GM10248 (cell line): ENCODE measurements around the gene NEUROD6.

Source experiments
- CTCF ChIA-PET: fragments of 300-600 bp; sonication (Branson Sonifier 250); formaldehyde crosslinking; extraction: SDS; loops from one replicate; lab custom pipeline; 2021; ENCODE audit warnings: antibody characterized with exemption; lab: Yijun Ruan, JAX
- POLR2A ChIA-PET: fragments of 350-650 bp; sonication (Branson Sonifier 250); formaldehyde crosslinking; extraction: SDS; loops from one replicate; lab custom pipeline; 2020; ENCODE audit warnings: antibody characterized with exemption; lab: Yijun Ruan, JAX
- DNase-seq: peaks from one replicate; pipeline ENCODE4 v3.0.0; 2012; ENCODE audit errors: extremely low spot score
- TF ChIP-seq, protein P1 (sequence below): IDR thresholded peaks from 2 replicates; pipeline ENCODE4 v1.5.1; 2012; ENCODE audit warnings: mild to moderate bottlenecking, low read depth; ENCODE audit errors: extremely low read depth, missing control alignments, control extremely low read depth

Gene NEUROD6

DNA sequence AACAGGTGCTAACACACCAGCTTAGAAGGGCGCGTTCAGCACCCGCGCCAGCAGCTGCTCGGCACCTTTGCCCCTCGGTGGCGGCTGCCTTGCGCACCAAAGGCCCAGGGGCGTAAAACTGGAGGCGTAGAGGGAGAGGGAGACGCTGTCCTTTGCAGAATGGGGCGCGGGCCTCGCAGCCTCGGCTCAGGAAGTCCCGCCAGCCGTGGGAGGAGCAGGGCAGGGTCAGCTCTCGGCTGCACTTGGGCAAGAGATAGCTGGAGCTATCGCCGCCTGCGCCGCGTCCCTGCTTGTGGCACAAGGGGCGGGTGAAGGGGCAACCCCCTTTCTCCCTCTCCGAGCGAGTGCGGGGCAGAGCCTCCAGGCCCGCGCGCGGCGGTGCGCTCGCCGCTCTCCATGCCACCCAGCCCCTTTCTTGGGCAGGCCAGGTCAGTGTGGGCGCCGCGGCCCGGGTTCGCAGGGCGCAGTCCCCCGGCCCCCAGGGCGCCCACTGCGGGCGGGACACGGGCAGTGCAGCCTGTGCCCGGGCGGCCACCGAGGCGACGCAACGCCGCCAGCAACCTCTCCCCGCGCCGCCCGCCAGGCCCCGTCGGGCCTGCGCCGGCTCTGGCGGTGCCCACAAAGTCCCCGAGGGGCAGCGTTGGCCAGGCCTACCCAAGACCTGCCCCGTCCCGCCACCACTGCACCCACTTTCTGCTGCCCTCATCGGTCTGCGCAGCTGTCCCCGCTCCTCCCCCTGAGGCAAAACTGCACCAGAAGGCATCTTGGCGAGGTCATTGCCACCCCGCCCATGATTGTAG lies 4.1 kb downstream of the NEUROD6 start:
- ChIA-PET POLR2A (no interaction called here), CTCF (interaction anchor here (1.1 kb wide), 1 partner anchor 12 kb away, joined by 3 read pairs; no protein-coding TSS in a partner anchor)
- TF ChIP-seq, protein P1, sequence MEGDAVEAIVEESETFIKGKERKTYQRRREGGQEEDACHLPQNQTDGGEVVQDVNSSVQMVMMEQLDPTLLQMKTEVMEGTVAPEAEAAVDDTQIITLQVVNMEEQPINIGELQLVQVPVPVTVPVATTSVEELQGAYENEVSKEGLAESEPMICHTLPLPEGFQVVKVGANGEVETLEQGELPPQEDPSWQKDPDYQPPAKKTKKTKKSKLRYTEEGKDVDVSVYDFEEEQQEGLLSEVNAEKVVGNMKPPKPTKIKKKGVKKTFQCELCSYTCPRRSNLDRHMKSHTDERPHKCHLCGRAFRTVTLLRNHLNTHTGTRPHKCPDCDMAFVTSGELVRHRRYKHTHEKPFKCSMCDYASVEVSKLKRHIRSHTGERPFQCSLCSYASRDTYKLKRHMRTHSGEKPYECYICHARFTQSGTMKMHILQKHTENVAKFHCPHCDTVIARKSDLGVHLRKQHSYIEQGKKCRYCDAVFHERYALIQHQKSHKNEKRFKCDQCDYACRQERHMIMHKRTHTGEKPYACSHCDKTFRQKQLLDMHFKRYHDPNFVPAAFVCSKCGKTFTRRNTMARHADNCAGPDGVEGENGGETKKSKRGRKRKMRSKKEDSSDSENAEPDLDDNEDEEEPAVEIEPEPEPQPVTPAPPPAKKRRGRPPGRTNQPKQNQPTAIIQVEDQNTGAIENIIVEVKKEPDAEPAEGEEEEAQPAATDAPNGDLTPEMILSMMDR = no peak

DNA sequence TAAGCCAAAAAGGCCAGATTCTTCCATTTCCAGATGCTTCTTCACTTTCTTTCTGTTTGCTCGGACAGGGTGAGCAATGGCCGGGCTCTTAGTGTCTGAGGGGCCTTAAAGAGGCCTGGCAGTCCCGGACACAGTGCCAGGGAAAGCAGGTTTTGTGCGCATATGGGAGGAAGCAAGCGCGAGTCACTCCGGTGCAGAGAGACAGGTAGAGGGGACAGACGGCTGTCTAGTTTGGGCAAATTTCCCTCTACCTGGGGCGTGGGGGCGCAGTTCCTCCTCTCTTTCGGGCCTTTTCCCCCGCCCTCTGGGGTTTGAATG lies 4.7 kb downstream of the NEUROD6 start:
- TF ChIP-seq, protein P1 = no peak
- DNase-seq = no peak
- ChIA-PET CTCF (no interaction called here), POLR2A (no interaction called here)

More for the DNA sequence above, 4.1 kb downstream of the NEUROD6 start:
- DNase-seq = no peak

DNA sequence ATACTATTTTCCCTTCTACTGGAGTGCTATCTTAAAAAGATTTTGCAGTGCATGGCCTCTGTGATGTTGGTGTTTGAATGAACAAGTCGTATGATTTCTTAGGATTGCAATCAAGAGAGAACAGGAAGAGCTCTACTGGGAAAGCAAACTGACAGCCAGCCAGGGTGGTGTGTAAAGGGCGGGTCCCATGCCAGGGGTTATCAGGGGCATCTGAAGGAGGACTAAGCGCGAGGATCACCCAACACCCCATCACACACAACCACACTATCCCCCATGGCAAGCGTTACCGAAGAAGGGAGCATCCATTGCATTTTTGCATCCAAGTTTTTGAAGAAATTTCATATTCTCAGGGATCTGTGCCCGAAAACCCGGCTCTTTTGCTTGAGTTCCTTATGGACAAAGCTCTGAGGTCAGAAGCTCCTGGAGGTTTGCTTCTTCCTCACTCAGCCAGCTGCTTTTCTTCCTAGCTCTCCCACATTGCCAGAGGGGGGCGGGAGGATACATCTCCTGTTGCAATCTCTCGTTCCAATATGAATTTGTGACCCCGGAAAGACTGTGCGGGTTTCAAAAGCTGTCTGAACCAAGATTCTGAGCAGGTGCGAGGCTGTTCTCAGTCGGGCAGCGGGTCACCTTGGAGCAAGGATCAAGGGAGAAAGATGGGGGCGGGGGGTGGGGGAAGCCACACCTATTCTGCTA lies 5.2 kb downstream of the NEUROD6 start:
- POLR2A ChIA-PET = no interaction called here
- CTCF ChIA-PET = no interaction called here

DNA sequence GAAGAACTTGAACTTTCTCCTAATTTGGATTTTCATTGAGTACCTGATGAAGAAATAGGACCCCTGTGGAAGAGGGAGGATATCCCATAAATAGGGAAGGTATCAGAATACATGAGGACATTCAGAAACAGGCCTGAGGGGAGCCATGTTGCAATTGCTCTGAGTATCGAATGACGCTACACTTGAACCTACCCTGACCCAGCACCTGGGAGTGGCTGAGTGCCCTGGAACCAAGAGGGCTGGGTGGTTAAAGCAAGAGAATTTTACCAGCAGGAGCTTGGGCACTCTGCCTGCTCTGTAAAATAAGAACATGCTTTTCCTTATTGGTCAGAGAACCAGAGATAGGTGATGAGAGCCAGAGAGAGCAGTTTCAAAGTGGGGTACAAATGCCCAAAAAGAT lies 7.2 kb downstream of the NEUROD6 start:
- CTCF ChIA-PET = no interaction called here
- POLR2A ChIA-PET = no interaction called here
- no peak for DNase-seq
- TF ChIP-seq, protein P1 = no peak

More for the DNA sequence above, 5.2 kb downstream of the NEUROD6 start:
- DNase-seq = no peak
- TF ChIP-seq, protein P1 = no peak

DNA sequence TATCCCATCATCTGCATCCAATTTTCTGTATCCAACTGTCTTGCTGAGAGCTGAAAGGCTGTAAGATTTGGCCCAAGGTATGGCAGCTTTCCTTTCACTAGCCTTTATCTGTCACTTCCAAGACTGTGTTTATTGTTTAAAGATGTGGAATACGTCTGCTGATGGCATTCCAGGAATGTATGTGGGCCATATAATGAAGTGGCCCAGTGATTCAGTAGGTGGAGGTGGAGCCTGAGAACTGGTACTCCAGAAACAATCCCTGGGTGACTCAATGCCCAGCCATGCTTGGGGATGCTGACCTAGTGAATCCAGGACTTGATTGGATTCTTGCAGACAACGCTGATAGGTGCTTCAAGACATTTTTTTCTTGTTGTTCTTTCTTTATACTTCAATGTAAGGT lies 13.5 kb downstream of the NEUROD6 start:
- ChIA-PET CTCF (no interaction called here), POLR2A (no interaction called here)
- TF ChIP-seq, protein P1 = no peak
- no peak for DNase-seq

DNA sequence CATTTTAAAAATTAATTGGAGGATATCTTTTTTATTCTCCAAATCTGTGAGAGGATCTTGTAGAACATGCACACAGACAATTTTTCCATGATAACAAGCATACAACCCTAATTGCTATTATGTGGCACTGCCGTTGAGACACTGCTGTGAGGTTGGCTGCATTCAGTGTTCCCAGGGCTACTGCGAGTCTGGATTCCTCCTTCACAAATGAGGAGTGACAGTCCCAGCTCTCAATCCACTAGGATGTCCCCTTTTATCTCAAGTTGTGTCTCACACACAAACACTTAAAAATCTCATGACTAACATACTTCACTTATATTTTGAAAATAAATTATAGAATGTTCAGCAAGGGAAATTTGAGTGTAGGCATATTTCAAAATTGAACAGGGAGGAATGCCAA lies 14.1 kb downstream of the NEUROD6 start:
- POLR2A ChIA-PET = no interaction called here
- CTCF ChIA-PET = no interaction called here
- TF ChIP-seq, protein P1 = no peak
- DNase-seq = no peak
